Astrocyte of the cerebellum (primary cell): Measurements from ENCODE around the gene CENPQ.

ENCODE experiments used
- DNase-seq: peaks from one replicate; pipeline ENCODE4 v3.0.0-alpha.2; 2011; ENCODE audit warnings: low read depth
- H3K4me3 ChIP-seq: 2 replicates; pipeline ENCODE4 v1.5.1; 2011; ENCODE audit warnings: mild to moderate bottlenecking, low read depth, low read length, moderate library complexity
- in situ Hi-C: cut with HindIII; loops from 2 replicates; pipeline ENCODE4 v1.10.0; 2017; ENCODE audit warnings: low sequenced_read_pairs
- TF ChIP-seq, protein P1 (sequence below): IDR thresholded peaks from 2 replicates; pipeline ENCODE4 v1.5.1; 2012; ENCODE audit warnings: low read length, low read depth, moderate library complexity, mild to moderate bottlenecking; ENCODE audit errors: missing control alignments

CENPQ gene

GRCh38 chr6:49462927-49463611, at the start of gene CENPQ, which contains the start of gene MMUT:
CENPQ (plus strand) TSS chr6:49463370; CDS start chr6:49470177, 6,807 bp downstream.
MMUT (minus strand) TSS chr6:49463253; CDS start chr6:49459466, 3,787 bp downstream.
- H3K4me3 ChIP-seq = peak within 1 kb of the TSS; percentile 73
- TF ChIP-seq, protein P1, sequence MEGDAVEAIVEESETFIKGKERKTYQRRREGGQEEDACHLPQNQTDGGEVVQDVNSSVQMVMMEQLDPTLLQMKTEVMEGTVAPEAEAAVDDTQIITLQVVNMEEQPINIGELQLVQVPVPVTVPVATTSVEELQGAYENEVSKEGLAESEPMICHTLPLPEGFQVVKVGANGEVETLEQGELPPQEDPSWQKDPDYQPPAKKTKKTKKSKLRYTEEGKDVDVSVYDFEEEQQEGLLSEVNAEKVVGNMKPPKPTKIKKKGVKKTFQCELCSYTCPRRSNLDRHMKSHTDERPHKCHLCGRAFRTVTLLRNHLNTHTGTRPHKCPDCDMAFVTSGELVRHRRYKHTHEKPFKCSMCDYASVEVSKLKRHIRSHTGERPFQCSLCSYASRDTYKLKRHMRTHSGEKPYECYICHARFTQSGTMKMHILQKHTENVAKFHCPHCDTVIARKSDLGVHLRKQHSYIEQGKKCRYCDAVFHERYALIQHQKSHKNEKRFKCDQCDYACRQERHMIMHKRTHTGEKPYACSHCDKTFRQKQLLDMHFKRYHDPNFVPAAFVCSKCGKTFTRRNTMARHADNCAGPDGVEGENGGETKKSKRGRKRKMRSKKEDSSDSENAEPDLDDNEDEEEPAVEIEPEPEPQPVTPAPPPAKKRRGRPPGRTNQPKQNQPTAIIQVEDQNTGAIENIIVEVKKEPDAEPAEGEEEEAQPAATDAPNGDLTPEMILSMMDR = no peak
- DNase-seq = peak; percentile 89
- in situ Hi-C loops = no loop called here

DNA sequence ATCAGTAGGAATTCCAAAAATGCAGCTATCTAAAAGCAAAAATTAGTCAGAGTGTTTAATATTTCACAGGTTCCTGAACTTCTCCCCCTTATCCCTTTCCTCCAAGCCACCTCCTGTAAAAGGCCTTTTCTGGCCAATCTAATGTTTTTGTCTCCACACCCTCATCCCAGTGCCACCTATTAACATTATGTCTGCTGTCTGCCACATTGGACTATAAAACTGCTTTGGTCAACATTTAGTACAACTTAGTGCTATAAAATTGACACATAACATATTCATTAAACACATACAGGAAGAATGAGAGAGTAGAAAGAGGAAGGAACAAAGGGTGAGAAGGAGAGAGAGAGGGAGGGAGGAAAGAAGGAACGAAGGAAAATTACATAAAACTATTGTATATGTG, 47.8 kb upstream of the CENPQ start:
- no peak overlapping the region for H3K4me3 ChIP-seq
- no peak for DNase-seq
- TF ChIP-seq, protein P1 = no peak
- in situ Hi-C loops = no loop called here

DNA sequence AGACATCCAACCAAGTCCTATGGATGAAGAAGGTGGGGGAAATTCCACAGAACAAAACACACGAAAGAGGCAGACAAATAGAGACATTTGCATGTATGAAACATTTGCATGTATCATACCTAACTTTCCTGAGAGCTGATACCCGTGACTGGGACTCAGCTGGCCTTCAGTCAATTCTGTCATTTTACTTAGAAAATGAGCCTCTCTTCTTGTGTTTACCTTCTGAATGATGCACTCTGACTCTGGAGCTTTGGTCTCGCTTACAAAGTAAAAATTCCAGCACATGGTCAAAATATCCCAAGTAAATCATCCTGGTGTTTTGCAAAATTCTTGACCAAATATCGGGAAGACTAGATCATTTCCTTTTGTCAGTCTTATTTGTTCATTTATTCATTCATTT, 47.0 kb upstream of the CENPQ start:
- in situ Hi-C loops = no loop called here
- TF ChIP-seq, protein P1 = no peak
- DNase-seq = no peak
- H3K4me3 ChIP-seq = no peak overlapping the region

DNA sequence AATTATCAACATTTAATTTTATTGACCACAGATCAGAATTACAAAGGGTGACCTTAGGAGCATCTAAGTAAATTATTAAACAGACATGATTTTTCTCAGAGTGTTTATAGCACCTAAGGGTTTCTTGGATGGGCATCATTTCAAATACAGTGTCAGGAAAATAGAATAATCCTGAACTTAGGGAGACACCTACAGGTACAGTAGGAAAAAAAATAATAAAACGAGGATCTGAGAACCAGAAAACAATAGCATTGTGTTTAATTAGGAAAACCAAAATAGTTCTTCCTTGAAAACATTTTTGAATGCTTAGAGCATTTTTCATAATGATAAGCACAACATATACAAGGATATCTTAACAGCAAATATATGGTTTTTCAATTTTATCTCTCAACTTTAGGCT, 39.4 kb upstream of the CENPQ start:
- no peak overlapping the region for H3K4me3 ChIP-seq
- in situ Hi-C loops = no loop called here
- no peak for DNase-seq
- TF ChIP-seq, protein P1 = no peak

DNA sequence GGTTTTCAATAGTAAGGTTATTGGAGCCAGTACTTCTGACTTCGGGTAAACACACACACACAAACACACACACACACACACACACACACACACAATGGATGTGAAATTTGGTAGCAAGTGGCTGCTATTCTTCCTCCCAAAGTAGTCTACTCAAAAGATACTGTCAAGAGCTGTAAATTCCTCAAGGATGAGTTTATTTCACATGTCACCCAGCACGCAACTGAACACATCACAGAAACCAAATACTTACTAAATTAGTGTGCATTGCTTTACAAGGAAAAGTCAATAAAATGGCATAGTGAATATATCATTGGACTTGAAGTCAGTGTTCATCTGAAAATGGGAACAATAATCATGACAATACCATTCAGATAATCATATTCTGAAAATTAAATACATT, 33.0 kb upstream of the CENPQ start:
- no peak for DNase-seq
- H3K4me3 ChIP-seq = no peak overlapping the region
- in situ Hi-C loops = no loop called here
- TF ChIP-seq, protein P1 = no peak

DNA sequence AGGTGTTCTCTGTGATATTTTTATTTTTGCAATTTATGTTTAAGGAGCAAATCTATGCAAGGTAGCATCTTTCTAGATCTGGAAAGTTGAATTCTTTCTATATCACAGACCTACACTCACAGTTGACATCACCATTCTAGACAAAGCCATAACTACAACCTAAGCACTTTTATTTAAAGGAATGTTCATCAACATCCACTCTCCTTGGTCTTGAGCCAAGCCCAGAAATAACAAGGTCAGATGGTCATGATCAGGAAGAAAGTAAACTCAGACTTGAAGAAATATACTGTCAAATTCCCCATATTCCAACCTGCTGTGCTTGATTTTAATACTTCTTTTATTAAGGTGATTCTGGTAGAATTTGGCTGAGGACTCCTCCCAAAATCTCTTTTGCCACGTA, 32.3 kb upstream of the CENPQ start:
- no peak overlapping the region for H3K4me3 ChIP-seq
- TF ChIP-seq, protein P1 = no peak
- in situ Hi-C loops = no loop called here
- DNase-seq = no peak
